ENCODE results near the gene RAD51B.
A peak's percentile ranks its signal among the peaks of the same experiment; 100 is the strongest.

Gene RAD51B

DNA sequence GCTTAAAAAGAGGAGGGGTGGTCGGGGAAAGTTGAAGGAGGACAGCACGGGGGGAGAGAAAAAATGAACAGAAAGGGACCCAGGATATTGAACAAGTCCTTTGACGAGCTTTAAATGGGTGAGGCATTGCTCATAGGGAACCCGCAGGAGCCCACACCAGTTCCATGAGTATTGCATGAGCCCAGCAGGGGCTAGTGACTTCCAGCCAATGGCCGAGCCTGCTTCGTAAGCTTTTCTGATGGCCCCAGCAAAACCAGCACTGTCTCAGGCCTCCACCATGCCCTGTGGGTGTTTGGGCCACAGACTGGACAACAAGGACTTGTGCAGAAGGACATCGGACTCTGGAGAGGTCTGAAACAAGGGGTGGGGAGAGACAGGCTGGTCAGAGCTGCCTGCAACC lies 863.7 kb downstream of the RAD51B start:
- no peak for DNase-seq
- H3K79me2 ChIP-seq (ENCODE audit: low read length): no peaks in the 10 kb centered on the region
- peaks cover 12% of the 10 kb centered on the region for H3F3A ChIP-seq (ENCODE audit: insufficient read depth, low read length)
- H4K20me1 ChIP-seq (ENCODE audit: insufficient read depth, low read length): no peaks in the 10 kb centered on the region
- peaks cover 22% of the 10 kb centered on the region for H3K4me1 ChIP-seq (ENCODE audit: low read length)
- TF ChIP-seq EZH2 (optimal IDR thresholded peaks at IDR 0.05; ENCODE audit: low read depth, low read length) (no peak), EZH2phosphoT487 (IDR thresholded peaks at IDR 0.05; ENCODE audit: low read length) (no peak)
- TF ChIP-seq, protein P1, sequence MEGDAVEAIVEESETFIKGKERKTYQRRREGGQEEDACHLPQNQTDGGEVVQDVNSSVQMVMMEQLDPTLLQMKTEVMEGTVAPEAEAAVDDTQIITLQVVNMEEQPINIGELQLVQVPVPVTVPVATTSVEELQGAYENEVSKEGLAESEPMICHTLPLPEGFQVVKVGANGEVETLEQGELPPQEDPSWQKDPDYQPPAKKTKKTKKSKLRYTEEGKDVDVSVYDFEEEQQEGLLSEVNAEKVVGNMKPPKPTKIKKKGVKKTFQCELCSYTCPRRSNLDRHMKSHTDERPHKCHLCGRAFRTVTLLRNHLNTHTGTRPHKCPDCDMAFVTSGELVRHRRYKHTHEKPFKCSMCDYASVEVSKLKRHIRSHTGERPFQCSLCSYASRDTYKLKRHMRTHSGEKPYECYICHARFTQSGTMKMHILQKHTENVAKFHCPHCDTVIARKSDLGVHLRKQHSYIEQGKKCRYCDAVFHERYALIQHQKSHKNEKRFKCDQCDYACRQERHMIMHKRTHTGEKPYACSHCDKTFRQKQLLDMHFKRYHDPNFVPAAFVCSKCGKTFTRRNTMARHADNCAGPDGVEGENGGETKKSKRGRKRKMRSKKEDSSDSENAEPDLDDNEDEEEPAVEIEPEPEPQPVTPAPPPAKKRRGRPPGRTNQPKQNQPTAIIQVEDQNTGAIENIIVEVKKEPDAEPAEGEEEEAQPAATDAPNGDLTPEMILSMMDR (IDR thresholded peaks at IDR 0.05; ENCODE audit: low read length): no peak
- H3K27ac ChIP-seq (ENCODE audit: low read length): no peak overlapping the region
- no peak overlapping the region for H3K9ac ChIP-seq (ENCODE audit: low read length)
- no peaks in the 10 kb centered on the region for H3K27me3 ChIP-seq (replicated peaks; ENCODE audit: insufficient read depth, low read length)
- H2AFZ ChIP-seq (ENCODE audit: low read length): no peak overlapping the region
- H3K36me3 ChIP-seq (replicated peaks; ENCODE audit: insufficient read depth, low read length): no peaks in the 10 kb centered on the region
- no peak overlapping the region for H3K4me2 ChIP-seq (ENCODE audit: low read depth, low read length)
- H3K9me3 ChIP-seq (replicated peaks; ENCODE audit: insufficient read depth, low read length): no peaks in the 10 kb centered on the region
- H3K9me2 ChIP-seq (replicated peaks; ENCODE audit: insufficient read depth, low read length): no peaks in the 10 kb centered on the region
- no peak overlapping the region for H3K4me3 ChIP-seq (ENCODE audit: low read length)

GRCh38 chr14:68684466-68685418 lies 865.2 kb downstream of the RAD51B start:
- H3K27ac ChIP-seq (ENCODE audit: low read length): peak overlapping the region; percentile 97
- no peak overlapping the region for H3K4me3 ChIP-seq (ENCODE audit: low read length)
- no peak for DNase-seq
- H3K9ac ChIP-seq (ENCODE audit: low read length): 0 out of 2 replicates have a peak overlapping the region, but pooled peaks have one; percentile 11
- peak overlapping the region; percentile 38; the same call in 1 of the 2 replicates for H3K4me2 ChIP-seq (ENCODE audit: low read depth, low read length)
- H3K4me1 ChIP-seq (ENCODE audit: low read length): peaks cover 22% of the 10 kb centered on the region
- H3K9me2 ChIP-seq (replicated peaks; ENCODE audit: insufficient read depth, low read length): no peaks in the 10 kb centered on the region
- no peak overlapping the region for H2AFZ ChIP-seq (ENCODE audit: low read length)
- H3K79me2 ChIP-seq (ENCODE audit: low read length): no peaks in the 10 kb centered on the region
- no peak for TF ChIP-seq EZH2phosphoT487 (IDR thresholded peaks at IDR 0.05; ENCODE audit: low read length)
- TF ChIP-seq EZH2 (optimal IDR thresholded peaks at IDR 0.05; ENCODE audit: low read depth, low read length): no peak
- H3K9me3 ChIP-seq (replicated peaks; ENCODE audit: insufficient read depth, low read length): no peaks in the 10 kb centered on the region
- peaks cover 12% of the 10 kb centered on the region for H3F3A ChIP-seq (ENCODE audit: insufficient read depth, low read length)
- no peaks in the 10 kb centered on the region for H3K36me3 ChIP-seq (replicated peaks; ENCODE audit: insufficient read depth, low read length)
- no peaks in the 10 kb centered on the region for H3K27me3 ChIP-seq (replicated peaks; ENCODE audit: insufficient read depth, low read length)
- no peaks in the 10 kb centered on the region for H4K20me1 ChIP-seq (ENCODE audit: insufficient read depth, low read length)

DNA sequence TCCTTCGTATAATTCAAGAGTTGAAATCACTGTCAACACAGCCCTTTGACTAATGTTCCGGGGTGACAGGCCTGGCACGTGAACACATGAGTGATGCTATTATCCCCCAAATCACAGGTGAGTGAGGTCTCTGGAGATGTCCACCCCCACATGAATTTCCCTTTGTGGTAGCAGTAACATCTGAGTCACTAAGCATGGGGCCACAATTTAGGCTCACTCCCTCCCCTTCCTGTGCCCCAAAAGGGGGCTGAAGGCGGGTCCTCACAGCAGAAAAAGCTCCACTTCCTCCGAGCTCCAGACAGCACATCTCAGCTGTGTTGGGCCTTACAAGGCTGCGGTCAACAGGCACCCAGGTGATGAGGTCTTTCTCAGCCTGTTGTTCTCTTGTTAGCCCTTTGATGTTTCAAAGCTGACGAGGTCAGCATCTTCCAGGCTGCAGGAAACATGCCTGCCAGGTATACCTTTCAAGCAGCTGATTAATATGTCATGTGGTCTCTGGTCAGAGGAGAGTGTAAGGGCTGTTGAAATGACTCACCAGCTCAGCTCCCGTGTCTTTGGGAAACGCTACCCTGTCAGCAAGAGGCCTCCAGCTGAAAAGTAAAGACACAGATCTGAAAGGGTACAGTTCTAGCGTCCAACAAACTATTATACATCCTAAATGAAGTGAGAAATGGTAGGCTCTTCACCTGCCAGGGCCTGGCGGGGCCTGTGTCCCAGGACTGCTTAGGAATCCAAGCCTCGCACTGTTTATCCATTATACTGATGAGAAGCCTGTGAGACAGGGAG lies 866.0 kb downstream of the RAD51B start:
- H3K27me3 ChIP-seq (replicated peaks; ENCODE audit: insufficient read depth, low read length): no peaks in the 10 kb centered on the region
- peaks cover 12% of the 10 kb centered on the region for H3F3A ChIP-seq (ENCODE audit: insufficient read depth, low read length)
- peaks cover 22% of the 10 kb centered on the region for H3K4me1 ChIP-seq (ENCODE audit: low read length)
- H3K27ac ChIP-seq (ENCODE audit: low read length): peak overlapping the region; percentile 97
- H3K9me3 ChIP-seq (replicated peaks; ENCODE audit: insufficient read depth, low read length): no peaks in the 10 kb centered on the region
- TF ChIP-seq EZH2phosphoT487 (IDR thresholded peaks at IDR 0.05; ENCODE audit: low read length): no peak
- no peak for TF ChIP-seq EZH2 (optimal IDR thresholded peaks at IDR 0.05; ENCODE audit: low read depth, low read length)
- TF ChIP-seq, protein P1 (IDR thresholded peaks at IDR 0.05; ENCODE audit: low read length): no peak
- H3K4me3 ChIP-seq (ENCODE audit: low read length): no peak overlapping the region
- peak overlapping the region; percentile 51; the same call in 1 of the 2 replicates for H2AFZ ChIP-seq (ENCODE audit: low read length)
- H4K20me1 ChIP-seq (ENCODE audit: insufficient read depth, low read length): no peaks in the 10 kb centered on the region
- H3K9me2 ChIP-seq (replicated peaks; ENCODE audit: insufficient read depth, low read length): no peaks in the 10 kb centered on the region
- no peaks in the 10 kb centered on the region for H3K79me2 ChIP-seq (ENCODE audit: low read length)
- no peaks in the 10 kb centered on the region for H3K36me3 ChIP-seq (replicated peaks; ENCODE audit: insufficient read depth, low read length)
- peak overlapping the region; percentile 38; the same call in 1 of the 2 replicates for H3K4me2 ChIP-seq (ENCODE audit: low read depth, low read length)
- peak overlapping the region; percentile 64 for H3K9ac ChIP-seq (ENCODE audit: low read length)
- peak; percentile 92 for DNase-seq
